ENCODE measurements around the gene METTL27. TPM values are rescaled to one million over a fixed set of nuclear protein-coding genes. Genes with fewer than 3 reads are reported as not detected.
"Not testable (repeated sequence)": the region's sequence is repeated elsewhere in the genome, so short reads cannot be mapped to it uniquely, and the experiment has no call there.

The METTL27 gene
- total RNA-seq, 2 donors from 2014 or later = 3.7 to 3.8 TPM

- DNase-seq = peak in 1 of 2 donors; percentile 12
- intact Hi-C loops (cut with DNase I, micrococcal nuclease); ATAC-seq: not testable (repeated sequence)
Observed at GRCh38 chr7:73797176-73797575, 45.1 kb downstream of the METTL27 start.

DNA sequence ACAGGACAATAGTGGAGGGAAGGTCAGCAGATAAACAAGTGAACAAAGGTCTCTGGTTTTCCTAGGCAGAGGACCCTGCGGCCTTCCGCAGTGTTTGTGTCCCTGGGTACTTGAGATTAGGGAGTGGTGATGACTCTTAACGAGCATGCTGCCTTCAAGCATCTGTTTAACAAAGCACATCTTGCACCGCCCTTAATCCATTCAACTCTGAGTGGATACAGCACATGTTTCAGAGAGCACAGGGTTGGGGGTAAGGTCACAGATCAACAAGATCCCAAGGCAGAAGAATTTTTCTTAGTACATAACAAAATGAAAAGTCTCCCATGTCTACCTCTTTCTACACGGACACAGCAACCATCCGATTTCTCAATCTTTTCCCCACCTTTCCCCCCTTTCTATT lies 45.7 kb downstream of the METTL27 start:
- ATAC-seq; intact Hi-C loops (cut with DNase I, micrococcal nuclease); DNase-seq: not testable (repeated sequence)

DNA sequence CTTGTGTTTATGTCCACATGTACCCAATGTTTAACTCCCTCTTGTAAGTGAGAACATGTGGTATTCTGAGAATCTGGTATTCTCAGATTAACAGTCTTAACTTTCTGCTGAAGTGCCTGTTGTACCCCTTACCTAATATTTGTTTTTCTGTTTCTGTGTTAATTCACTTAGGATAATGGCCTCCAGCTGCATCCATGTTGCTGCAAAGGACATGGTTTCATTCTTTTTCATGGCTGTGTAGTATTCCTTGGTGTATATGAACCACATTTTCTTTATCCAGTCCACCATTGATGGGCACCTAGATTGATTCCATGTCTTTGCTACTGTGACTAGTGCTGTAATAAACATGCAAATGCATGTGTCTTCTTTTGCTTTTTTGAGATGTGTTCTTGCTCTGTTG lies 47.1 kb downstream of the METTL27 start:
- DNase-seq; intact Hi-C loops (cut with DNase I, micrococcal nuclease); ATAC-seq: not testable (repeated sequence)

DNA sequence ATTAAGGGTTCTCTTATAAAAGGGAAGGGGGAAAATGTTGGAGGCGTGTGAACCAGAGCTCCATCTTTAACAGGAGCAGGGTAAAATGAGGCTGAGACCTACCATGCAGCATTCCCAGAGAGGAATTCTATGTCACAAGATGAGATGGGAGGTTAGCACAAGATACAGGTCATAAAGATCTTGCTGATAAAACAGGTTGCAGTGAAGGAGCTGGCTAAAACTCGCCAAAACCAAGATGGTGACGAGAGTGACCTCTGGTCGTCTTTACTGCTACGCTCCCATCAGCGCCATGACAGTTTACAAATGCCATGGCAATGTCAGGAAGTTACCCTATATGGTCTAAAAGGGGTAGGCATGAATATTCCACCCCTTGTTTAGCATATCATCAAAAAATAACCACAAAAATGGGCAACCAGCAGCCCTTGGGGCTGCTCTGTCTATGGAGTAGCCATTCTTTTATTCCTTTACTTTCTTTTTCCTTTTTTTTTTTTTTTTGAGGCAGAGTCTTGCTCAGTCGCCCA lies 51.1 kb downstream of the METTL27 start:
- intact Hi-C loops (cut with DNase I, micrococcal nuclease); ATAC-seq: not testable (repeated sequence)

DNA sequence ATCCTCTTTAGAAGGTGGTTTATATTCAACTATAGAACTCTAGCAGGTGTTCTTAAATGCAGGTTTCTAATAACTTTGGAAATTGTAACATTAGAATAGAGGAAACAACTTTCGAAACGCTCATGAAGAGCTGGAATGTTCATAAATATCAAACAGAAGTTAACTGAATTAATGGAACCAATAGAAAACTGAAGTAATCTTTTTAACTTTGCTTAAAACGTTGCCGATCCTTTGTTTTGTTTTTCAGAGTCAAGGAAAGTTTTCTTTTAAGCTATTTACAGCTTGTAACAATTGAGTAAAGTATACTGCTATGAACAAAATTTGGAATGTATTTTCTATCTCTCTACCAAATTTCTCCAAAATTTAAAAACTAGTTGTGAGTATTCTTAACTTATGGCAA lies 53.3 kb downstream of the METTL27 start:
- no peak for DNase-seq
- intact Hi-C loops (cut with DNase I, micrococcal nuclease) = no loop called here
- no peak for ATAC-seq

More for the DNA sequence above, 51.1 kb downstream of the METTL27 start:
- DNase-seq = peak in 1 of 2 donors; percentile 20

- peak; percentile 33 for ATAC-seq
- DNase-seq; intact Hi-C loops (cut with DNase I, micrococcal nuclease): not testable (repeated sequence)
Observed at GRCh38 chr7:73787786-73788048, 54.6 kb downstream of the METTL27 start.

DNA sequence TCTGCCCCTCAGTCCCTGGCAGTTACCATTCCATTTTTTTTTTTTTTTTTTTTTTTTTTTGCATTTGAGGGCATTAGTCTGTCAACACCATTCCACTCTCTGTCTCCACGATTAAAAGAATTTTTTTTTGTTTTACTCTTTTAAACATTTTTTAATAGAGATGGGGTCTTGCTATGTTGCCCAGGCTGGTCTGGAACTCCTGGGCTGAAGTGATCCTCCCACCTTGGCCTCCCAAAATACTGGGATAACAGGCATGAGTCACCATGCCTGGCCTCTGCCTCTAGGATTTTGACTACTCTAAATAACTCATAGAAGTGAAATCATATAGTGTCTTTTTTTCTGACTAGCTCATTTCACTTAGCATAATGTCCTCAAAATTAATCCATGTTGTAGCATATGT lies 55.7 kb downstream of the METTL27 start:
- DNase-seq (no peak), ATAC-seq (no peak)
- intact Hi-C loops (cut with DNase I, micrococcal nuclease) = no loop called here

Other genes starting within 250 kb of the METTL27 start
- 10 to 100 TPM; 13.2 to 23.3 TPM for gene MLXIPL, start 218.0 kb downstream of the METTL27 start, total RNA-seq
- under 1 TPM; 0.70 to 0.78 TPM for gene VPS37D, start 174.7 kb downstream of the METTL27 start, total RNA-seq
- 10 to 100 TPM in 1 of 2 donors, 1 to 10 TPM in 1; 8.5 to 10.0 TPM for gene DNAJC30, start 159.1 kb downstream of the METTL27 start, total RNA-seq
- 10 to 100 TPM; 39.0 to 48.2 TPM for gene BUD23, start 158.9 kb downstream of the METTL27 start, total RNA-seq
- gene STX1A, start 122.8 kb downstream of the METTL27 start, total RNA-seq = 1 to 10 TPM; 4.7 to 6.9 TPM
- 100 to 1,000 TPM in 1 of 2 donors, 10 to 100 TPM in 1; 89.5 to 131 TPM for gene ABHD11, start 103.7 kb downstream of the METTL27 start, total RNA-seq
- gene CLDN3, start 72.2 kb downstream of the METTL27 start, total RNA-seq = 100 to 1,000 TPM; 566 to 781 TPM
- 1,000 to 10,000 TPM; 1,078 to 1,246 TPM for gene CLDN4, start 11.5 kb downstream of the METTL27 start, total RNA-seq
- gene TMEM270, start 18.6 kb upstream of the METTL27 start, total RNA-seq = not detected
- 10 to 100 TPM; 10.3 to 15.0 TPM for gene ELN, start 185.7 kb upstream of the METTL27 start, total RNA-seq
- 10 to 100 TPM; 12.2 to 14.3 TPM for gene LIMK1, start 241.3 kb upstream of the METTL27 start, total RNA-seq